Jurkat, Clone E6-1 (cell line): ENCODE results near the gene TSPAN13.
A peak's percentile ranks its signal among the peaks of the same experiment; 100 is the strongest.

Experiments
- DNase-seq: peaks from one replicate; pipeline ENCODE4 v3.0.0-alpha.2; 2011; ENCODE audit warnings: low read depth, low spot score
- H3K4me3 ChIP-seq: 2 replicates; pipeline ENCODE4 v1.5.1; 2011; ENCODE audit warnings: mild to moderate bottlenecking, low read length, control low read depth, moderate library complexity

TSPAN13 gene

GRCh38 chr7:16739863-16740622, 13.5 kb upstream of the TSPAN13 start:
- no peak for DNase-seq
- no peak overlapping the region for H3K4me3 ChIP-seq

- DNase-seq = no peak
- no peak overlapping the region for H3K4me3 ChIP-seq
Measured at GRCh38 chr7:16740623-16740953, 13.0 kb upstream of the TSPAN13 start.

- DNase-seq = no peak
- H3K4me3 ChIP-seq = no peak overlapping the region
Measured at GRCh38 chr7:16740996-16741395, 12.6 kb upstream of the TSPAN13 start.

- H3K4me3 ChIP-seq = no peak overlapping the region
- no peak for DNase-seq
Measured at GRCh38 chr7:16741676-16742075, 11.9 kb upstream of the TSPAN13 start.

GRCh38 chr7:16742547-16742946, 11.0 kb upstream of the TSPAN13 start:
- DNase-seq = no peak
- H3K4me3 ChIP-seq = no peak overlapping the region

- DNase-seq = no peak
- no peak overlapping the region for H3K4me3 ChIP-seq
Measured at GRCh38 chr7:16743236-16743635, 10.3 kb upstream of the TSPAN13 start.

GRCh38 chr7:16744518-16745250, 8.9 kb upstream of the TSPAN13 start:
- H3K4me3 ChIP-seq = no peak overlapping the region
- DNase-seq = no peak

- no peak for DNase-seq
- no peak overlapping the region for H3K4me3 ChIP-seq
Measured at GRCh38 chr7:16745645-16746044, 7.9 kb upstream of the TSPAN13 start.

- H3K4me3 ChIP-seq = no peak overlapping the region
- DNase-seq = no peak
Measured at GRCh38 chr7:16747102-16747501, 6.5 kb upstream of the TSPAN13 start.

- DNase-seq = peak; percentile 10
- H3K4me3 ChIP-seq = peak overlapping the region; percentile 69
Measured at GRCh38 chr7:16753932-16754855, 639 bp downstream of the TSPAN13 start.

- no peak for DNase-seq
- no peak overlapping the region for H3K4me3 ChIP-seq
Measured at GRCh38 chr7:16754856-16755317, 1.3 kb downstream of the TSPAN13 start.

GRCh38 chr7:16755397-16755796, 1.8 kb downstream of the TSPAN13 start:
- DNase-seq = no peak
- no peak overlapping the region for H3K4me3 ChIP-seq

GRCh38 chr7:16758036-16758435, 4.5 kb downstream of the TSPAN13 start:
- no peak for DNase-seq

GRCh38 chr7:16758631-16759611, 5.4 kb downstream of the TSPAN13 start:
- DNase-seq = no peak
- no peak overlapping the region for H3K4me3 ChIP-seq

More at GRCh38 chr7:16758036-16758435, 4.5 kb downstream of the TSPAN13 start:
- no peak overlapping the region for H3K4me3 ChIP-seq

GRCh38 chr7:16759840-16760239, 6.3 kb downstream of the TSPAN13 start:
- no peak for DNase-seq
- no peak overlapping the region for H3K4me3 ChIP-seq

GRCh38 chr7:16762177-16762576, 8.6 kb downstream of the TSPAN13 start:
- DNase-seq = no peak
- no peak overlapping the region for H3K4me3 ChIP-seq

- no peak for DNase-seq
- no peak overlapping the region for H3K4me3 ChIP-seq
Measured at GRCh38 chr7:16764942-16765341, 11.4 kb downstream of the TSPAN13 start.

GRCh38 chr7:16765436-16765859, 11.9 kb downstream of the TSPAN13 start:
- no peak for DNase-seq
- no peak overlapping the region for H3K4me3 ChIP-seq
